Mucosa of rectum (tissue), 2 donors: ENCODE data around the gene ATP6V1B1.

Experiments used
- H3K27ac ChIP-seq, 2 donors: one replicate each; pipeline ENCODE4 v1.7.0; 2013; ENCODE audit warnings: inconsistent platforms in 2 of 2, low read depth in 2 of 2, low read length in 2 of 2
- H3K27me3 ChIP-seq, 2 donors: one replicate each; pipeline ENCODE4 v1.7.0; 2013; ENCODE audit warnings: low read length in 2 of 2; ENCODE audit not compliant: control insufficient read depth in 2 of 2, insufficient read depth in 2 of 2
- H3K36me3 ChIP-seq, 2 donors: one replicate each; pipeline ENCODE4 v1.7.0; 2013; ENCODE audit warnings: low read length in 2 of 2; ENCODE audit not compliant: control insufficient read depth in 2 of 2, insufficient read depth in 2 of 2
- H3K4me1 ChIP-seq, 2 donors: one replicate each; pipeline ENCODE4 v1.7.0; 2013; ENCODE audit warnings: low read length in 2 of 2, mild to moderate bottlenecking in 1 of 2; ENCODE audit not compliant: control insufficient read depth in 2 of 2, insufficient read depth in 2 of 2
- H3K4me3 ChIP-seq, 2 donors: one replicate each; pipeline ENCODE4 v1.7.0; 2013; ENCODE audit warnings: low read length in 2 of 2
- H3K9ac ChIP-seq, 2 donors: one replicate each; pipeline ENCODE4 v1.7.0; 2013; ENCODE audit warnings: low read length in 2 of 2, low read depth in 1 of 2, mild to moderate bottlenecking in 1 of 2
- H3K9me3 ChIP-seq, 2 donors: one replicate each; pipeline ENCODE4 v1.7.0; 2013; ENCODE audit warnings: low read length in 2 of 2; ENCODE audit not compliant: control insufficient read depth in 2 of 2
- donor health status: healthy.
- donor health status: Normal muscosa, but diverticular disease.

The ATP6V1B1 gene

DNA sequence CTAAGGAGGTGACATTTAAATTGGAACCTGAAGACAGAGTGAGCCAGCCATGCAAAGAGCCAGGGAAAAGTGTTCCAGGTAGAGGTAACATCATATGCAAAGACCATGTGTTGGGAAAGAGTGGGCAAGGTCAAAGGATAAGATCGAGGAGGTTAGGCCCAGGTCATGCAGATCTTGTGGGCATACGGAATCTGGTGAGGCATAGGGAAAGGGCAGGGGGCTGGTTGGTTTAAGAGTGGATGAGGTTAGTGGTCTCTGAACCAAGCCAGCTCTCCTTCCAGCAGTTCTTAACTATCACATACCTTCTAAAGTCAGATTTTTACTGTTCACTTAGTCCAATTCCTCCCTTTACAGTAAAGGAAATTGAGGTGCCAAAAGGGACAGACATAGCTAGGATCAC lies 45.7 kb downstream of the ATP6V1B1 start:
- H3K9me3 ChIP-seq: no peaks in the 10 kb centered on the region
- peaks cover 4 to 14% of the 10 kb centered on the region in 2 donors for H3K36me3 ChIP-seq
- no peaks in the 10 kb centered on the region for H3K27me3 ChIP-seq
- no peak overlapping the region for H3K4me3 ChIP-seq
- H3K27ac ChIP-seq: no peak overlapping the region
- H3K9ac ChIP-seq: no peak overlapping the region
- H3K4me1 ChIP-seq: peaks cover 6 to 14% of the 10 kb centered on the region in 2 donors

DNA sequence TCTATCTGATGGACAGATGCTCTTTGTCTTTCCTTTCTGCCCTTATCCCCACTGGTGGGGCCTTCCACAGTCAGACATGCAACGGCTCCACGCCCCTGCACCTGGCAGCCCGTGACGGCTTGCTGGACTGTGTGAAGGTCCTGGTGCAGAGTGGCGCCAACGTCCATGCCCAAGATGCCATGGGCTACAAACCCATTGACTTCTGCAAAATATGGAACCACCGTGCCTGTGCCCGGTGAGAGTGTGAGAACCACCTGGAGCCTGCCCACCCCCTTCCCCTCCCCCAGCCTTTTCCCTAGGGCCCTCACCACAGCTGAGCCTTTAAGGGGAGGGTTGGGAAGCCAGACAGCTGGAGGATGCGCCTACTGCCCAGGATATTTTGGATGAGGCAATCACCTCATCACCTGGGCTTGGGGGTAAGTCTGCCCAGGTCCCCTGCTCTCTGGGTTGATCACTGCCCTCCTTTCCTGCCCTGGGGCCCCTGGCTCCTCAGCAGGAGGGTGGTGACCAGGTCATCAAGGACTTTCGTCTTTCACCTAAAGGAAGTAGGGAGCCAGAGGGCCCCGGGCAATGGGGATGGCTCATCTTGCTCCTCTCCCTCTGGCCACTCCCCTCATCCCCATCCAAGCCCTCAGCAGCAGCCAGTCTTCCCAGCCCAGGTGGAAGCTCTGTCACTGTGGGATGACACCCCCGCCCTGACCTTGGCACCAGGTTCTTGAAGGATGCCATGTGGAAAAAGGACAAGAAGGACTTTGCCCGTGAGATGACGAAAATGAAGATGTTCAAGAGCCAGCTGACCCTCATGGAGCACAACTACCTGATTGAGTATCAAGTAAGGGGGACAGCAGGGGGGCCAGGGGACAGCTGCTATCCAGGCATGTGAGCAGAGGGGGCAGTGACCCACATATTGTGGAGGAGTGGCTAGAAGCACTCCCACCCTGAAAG lies 46.4 kb downstream of the ATP6V1B1 start:
- no peak overlapping the region for H3K9ac ChIP-seq
- no peaks in the 10 kb centered on the region for H3K27me3 ChIP-seq
- peaks cover 6 to 14% of the 10 kb centered on the region in 2 donors for H3K4me1 ChIP-seq
- no peaks in the 10 kb centered on the region for H3K9me3 ChIP-seq
- no peak overlapping the region for H3K4me3 ChIP-seq
- no peak overlapping the region for H3K27ac ChIP-seq
- H3K36me3 ChIP-seq: peaks cover 4 to 21% of the 10 kb centered on the region in 2 donors

DNA sequence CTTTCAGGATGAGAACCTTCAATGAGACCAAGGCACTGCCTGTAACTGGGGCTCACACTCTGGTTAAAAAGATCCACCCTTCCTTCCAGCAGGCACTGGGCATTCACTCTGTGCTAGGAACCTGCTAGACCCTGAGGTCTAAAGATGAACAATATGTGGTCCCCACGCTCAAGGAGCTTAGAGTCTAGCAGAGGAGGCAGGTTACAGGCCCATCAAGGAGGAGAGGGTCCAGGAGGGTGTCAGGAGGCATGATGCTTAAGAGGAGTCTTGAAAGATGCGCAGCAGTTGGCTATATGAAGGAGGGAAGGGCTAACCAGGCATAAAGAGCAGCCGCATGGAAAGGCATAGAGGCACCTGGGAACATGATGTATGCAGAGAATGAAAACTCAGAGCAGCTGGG lies 47.3 kb downstream of the ATP6V1B1 start:
- H3K4me3 ChIP-seq: no peak overlapping the region
- no peak overlapping the region for H3K9ac ChIP-seq
- no peak overlapping the region for H3K27ac ChIP-seq
- H3K9me3 ChIP-seq: no peaks in the 10 kb centered on the region
- H3K27me3 ChIP-seq: no peaks in the 10 kb centered on the region
- peaks cover 8 to 28% of the 10 kb centered on the region in 2 donors for H3K36me3 ChIP-seq
- H3K4me1 ChIP-seq: peaks cover under 1 to 10% of the 10 kb centered on the region in 2 donors

DNA sequence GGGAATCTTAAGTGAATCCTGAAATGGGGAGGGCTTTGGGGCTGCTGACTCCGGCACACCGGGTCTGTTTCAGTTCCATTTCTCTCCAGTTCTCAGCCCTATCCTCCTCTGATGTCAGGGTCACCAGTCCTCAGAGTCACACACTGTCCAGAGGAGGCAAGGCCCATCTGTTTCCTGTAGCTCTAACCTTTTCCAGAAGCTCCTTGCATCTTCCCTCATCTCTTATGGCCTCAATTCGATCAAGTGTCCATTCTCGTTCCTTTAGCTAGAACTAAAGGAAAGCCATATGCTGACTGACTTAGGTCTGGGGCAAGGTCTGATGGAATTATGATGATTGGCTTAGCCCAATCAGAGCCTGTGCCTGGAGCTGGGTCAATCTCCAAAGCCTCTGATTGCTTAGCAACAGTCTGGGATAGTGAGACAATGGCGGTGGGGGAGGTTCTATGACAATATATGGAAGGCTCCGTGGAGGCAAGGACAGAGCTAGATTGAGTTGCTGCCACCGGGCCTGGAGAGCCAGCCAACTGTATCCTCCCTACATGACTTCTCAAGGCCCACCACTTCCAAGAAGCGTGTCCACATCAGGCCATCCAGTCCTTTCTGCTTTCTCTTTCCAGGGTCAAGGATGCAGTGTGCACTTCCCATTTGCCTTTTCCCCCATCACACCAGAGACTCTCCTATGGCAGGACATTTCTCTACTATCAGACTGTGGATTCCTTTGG lies 48.0 kb downstream of the ATP6V1B1 start:
- H3K27me3 ChIP-seq: no peaks in the 10 kb centered on the region
- H3K9me3 ChIP-seq: no peaks in the 10 kb centered on the region
- H3K27ac ChIP-seq: no peak overlapping the region
- H3K36me3 ChIP-seq: peaks cover 15 to 35% of the 10 kb centered on the region in 2 donors
- H3K9ac ChIP-seq: no peak overlapping the region
- peaks cover 0 to 3% of the 10 kb centered on the region in 2 donors for H3K4me1 ChIP-seq
- H3K4me3 ChIP-seq: no peak overlapping the region

DNA sequence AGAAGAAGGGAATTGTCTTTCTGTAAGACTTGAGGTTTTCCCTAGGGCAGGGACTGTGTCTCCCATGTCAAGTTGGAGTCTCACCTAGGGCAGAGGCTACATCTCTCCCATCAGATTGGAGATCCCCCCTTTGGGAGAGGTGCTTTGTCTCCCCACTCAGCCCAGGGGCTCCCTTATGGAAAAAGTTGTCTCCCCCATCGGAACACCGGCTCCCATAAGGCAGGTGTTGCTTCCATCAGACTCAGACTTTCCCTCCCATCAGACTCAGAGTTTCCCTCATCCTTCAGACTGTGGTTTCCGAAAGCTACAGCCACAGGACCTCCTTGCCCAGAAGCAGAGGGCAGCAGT lies 48.5 kb downstream of the ATP6V1B1 start:
- Histone ChIP-seq H3K27me3 (no peaks in the 10 kb centered on the region), H3K27ac (no peak overlapping the region), H3K9me3 (no peaks in the 10 kb centered on the region), H3K9ac (no peak overlapping the region), H3K4me3 (no peak overlapping the region), H3K4me1 (peaks cover 0 to 3% of the 10 kb centered on the region in 2 donors), H3K36me3 (peaks cover 20 to 40% of the 10 kb centered on the region in 2 donors)

DNA sequence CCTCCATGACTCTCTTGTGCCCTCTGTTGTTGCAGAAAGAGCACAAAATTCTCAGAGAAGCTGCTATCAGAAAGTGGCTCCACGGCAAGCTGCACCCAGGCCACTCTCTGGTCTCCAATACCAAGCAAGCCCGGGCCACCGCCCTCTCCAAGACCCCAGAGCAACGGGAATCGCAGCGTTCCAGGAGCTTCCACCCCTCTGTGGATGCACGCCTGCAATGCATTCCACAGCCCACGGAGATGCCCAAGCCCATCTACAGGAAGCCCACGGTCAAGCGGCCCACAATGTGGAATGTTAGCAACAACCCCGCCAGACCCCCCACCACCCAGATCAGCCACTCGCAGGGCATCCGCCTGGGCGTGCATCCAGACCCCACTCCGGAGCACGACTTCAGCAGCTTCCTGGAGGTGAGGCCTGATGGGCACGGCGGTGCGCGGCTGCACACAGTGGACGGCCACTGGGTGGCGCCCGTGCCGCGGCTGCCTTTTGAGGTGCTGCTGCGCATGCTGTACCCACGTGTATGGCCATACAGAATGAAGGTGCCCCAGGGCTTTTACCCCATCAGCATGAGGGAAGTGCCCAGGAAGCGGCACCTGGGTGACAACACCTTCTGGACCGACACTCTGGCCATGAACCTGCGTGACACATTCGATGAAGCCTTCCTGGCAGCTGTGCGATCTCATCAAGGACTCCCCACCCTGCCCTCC lies 49.0 kb downstream of the ATP6V1B1 start:
- no peaks in the 10 kb centered on the region for H3K27me3 ChIP-seq
- H3K27ac ChIP-seq: no peak overlapping the region
- H3K36me3 ChIP-seq: peaks cover 25 to 45% of the 10 kb centered on the region in 2 donors
- no peak overlapping the region for H3K4me3 ChIP-seq
- no peak overlapping the region for H3K9ac ChIP-seq
- peaks cover 0 to 3% of the 10 kb centered on the region in 2 donors for H3K4me1 ChIP-seq
- H3K9me3 ChIP-seq: no peaks in the 10 kb centered on the region

DNA sequence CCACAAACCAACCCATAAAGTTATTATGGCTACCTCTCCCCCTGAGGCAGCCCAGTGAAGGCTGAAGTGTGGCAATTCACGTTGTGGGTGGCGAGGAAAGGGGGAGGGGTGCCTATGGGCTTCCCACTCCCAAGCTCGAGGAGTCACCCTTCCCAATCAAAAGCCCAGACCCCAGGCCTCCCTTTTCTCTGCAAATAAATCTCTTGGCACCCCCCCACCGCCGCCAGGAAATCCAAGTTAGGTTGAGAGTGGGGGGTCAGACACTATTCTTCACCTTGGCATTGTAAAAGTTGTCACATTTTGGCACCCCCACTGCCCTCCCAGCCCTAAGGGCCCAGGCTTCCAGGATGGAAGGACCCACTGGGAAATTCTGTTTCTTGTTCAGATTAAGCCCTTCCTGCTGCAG lies 49.6 kb downstream of the ATP6V1B1 start:
- H3K4me1 ChIP-seq: peaks cover 0 to 3% of the 10 kb centered on the region in 2 donors
- peaks cover 30 to 51% of the 10 kb centered on the region in 2 donors for H3K36me3 ChIP-seq
- no peak overlapping the region for H3K27ac ChIP-seq
- no peaks in the 10 kb centered on the region for H3K27me3 ChIP-seq
- no peak overlapping the region for H3K4me3 ChIP-seq
- no peaks in the 10 kb centered on the region for H3K9me3 ChIP-seq
- H3K9ac ChIP-seq: no peak overlapping the region

DNA sequence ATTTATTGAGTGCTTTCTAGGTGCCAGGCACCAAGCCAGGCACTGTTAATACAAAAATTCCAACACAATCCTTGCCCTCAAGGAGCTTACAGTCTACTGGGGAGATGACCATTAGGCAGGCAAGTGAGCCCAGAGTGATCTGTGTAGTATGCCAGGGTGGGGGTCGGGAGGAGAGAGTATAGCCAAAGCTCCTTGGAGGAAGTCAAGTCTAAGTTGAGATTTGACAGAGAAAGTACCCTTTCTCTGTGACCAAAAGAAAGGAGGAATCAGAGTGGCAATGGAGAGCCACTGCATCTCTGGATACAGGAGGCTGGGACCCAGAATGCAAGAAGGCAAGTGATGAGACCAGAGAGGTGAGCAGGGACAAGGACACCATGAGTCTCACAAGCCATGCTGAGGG lies 50.3 kb downstream of the ATP6V1B1 start:
- Histone ChIP-seq H3K36me3 (peaks cover 33 to 58% of the 10 kb centered on the region in 2 donors), H3K4me3 (no peak overlapping the region), H3K4me1 (peaks cover 0 to 3% of the 10 kb centered on the region in 2 donors), H3K27ac (no peak overlapping the region), H3K9ac (no peak overlapping the region), H3K9me3 (no peaks in the 10 kb centered on the region), H3K27me3 (no peaks in the 10 kb centered on the region)

DNA sequence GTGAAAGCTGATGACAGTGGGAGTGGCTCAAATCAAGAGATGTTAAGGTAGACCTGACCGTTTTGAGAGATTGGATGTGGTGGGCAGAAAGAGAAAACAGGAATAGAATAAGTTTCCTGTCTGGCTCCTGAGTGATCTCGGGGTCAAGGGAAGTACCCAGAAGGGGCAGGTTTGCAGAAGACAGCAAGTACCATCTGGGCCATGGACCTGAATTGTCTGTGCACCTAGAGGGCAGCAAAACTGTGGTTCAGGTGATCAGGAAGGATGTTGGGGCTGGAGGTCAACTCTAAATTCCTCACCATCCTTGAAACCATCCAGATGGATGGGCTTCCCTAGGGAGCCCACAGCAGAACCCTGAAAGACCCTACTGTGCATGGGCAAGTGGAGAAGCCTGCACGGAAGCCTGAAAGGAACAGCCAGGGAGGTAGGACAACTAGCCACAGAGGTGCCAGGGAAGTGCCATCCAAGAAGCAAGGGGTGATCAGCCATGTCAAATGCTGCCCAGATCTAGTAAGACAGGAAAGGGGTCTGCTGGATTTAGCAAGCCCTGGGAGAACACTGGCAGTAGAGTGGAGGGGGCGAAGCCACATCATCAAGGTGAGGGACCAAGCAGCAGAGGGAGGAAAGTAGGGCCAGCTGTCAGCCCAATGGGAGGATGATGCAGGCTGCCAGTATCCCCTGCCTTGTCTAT lies 50.9 kb downstream of the ATP6V1B1 start:
- no peak overlapping the region for H3K27ac ChIP-seq
- no peak overlapping the region for H3K9ac ChIP-seq
- no peaks in the 10 kb centered on the region for H3K27me3 ChIP-seq
- H3K36me3 ChIP-seq: peaks cover 33 to 64% of the 10 kb centered on the region in 2 donors
- no peak overlapping the region for H3K4me3 ChIP-seq
- peaks cover 0 to 3% of the 10 kb centered on the region in 2 donors for H3K4me1 ChIP-seq
- H3K9me3 ChIP-seq: no peaks in the 10 kb centered on the region
